ENCODE data around the gene ANO1. TPM values are rescaled to one million over a fixed set of nuclear protein-coding genes. Genes with fewer than 3 reads are reported as not detected.

The ANO1 gene
- total RNA-seq, 1 donor from 2014 or later, result 14.9 TPM

DNA sequence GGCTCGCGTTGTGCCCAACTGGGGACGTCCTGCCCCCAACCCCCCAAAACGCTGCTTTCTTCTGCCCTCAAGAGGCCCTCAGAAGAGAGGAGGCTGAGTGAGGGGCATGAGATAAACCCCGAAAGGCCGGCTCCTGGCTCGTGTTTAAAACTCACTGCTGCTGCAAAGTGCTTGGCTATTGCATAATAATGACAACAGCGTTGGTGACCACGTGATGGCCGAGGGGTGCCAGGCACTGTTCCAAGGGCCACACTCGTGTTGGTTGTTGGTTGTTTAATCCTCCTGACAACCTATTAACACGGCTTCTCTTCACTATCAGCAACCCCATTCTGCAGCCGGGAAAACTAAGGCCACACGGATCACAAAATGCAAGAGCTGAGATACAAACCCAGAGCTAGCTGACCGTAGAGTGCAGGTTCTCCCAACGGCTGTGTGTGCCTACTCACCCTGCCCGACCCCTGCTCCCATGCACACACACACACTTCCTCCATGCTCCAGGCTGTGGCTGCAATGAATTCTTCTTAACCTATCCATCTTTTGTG lies 51.0 kb downstream of the ANO1 start:
- H3K27ac Mint-ChIP-seq, result no peak overlapping the region

DNA sequence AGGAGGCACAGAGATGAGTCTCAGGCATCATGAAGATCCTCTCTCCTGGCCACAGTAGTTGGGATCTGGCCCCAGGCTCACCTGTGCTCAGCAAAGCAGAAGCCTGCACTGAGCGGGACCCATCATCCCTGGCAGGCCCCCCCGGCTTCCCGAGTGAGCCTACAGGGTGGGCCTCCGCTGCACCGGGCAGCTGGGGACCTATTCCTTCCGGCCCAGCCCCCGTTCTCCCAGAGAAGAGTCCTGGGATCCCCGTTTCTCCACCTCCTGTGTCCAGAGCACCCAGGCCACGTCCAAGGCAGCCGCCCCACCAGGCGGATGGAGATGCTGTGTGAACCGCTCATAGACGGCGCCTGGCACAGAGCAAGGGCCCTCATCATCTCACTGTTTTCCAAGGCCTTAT lies 52.5 kb downstream of the ANO1 start:
- H3K36me3 Mint-ChIP-seq, result no peaks in the 10 kb centered on the region
- peaks cover 5% of the 10 kb centered on the region for H3K27me3 Mint-ChIP-seq
- DNase-seq (ENCODE audit: extremely low spot score, unreplicated experiment), result no peak
- H3K4me1 Mint-ChIP-seq (ENCODE audit: unreplicated experiment), result peaks cover 4% of the 10 kb centered on the region
- no peak overlapping the region for H3K27ac Mint-ChIP-seq
- TF ChIP-seq, protein P1, sequence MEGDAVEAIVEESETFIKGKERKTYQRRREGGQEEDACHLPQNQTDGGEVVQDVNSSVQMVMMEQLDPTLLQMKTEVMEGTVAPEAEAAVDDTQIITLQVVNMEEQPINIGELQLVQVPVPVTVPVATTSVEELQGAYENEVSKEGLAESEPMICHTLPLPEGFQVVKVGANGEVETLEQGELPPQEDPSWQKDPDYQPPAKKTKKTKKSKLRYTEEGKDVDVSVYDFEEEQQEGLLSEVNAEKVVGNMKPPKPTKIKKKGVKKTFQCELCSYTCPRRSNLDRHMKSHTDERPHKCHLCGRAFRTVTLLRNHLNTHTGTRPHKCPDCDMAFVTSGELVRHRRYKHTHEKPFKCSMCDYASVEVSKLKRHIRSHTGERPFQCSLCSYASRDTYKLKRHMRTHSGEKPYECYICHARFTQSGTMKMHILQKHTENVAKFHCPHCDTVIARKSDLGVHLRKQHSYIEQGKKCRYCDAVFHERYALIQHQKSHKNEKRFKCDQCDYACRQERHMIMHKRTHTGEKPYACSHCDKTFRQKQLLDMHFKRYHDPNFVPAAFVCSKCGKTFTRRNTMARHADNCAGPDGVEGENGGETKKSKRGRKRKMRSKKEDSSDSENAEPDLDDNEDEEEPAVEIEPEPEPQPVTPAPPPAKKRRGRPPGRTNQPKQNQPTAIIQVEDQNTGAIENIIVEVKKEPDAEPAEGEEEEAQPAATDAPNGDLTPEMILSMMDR (conservative IDR thresholded peaks at IDR 0.05), result no peak
- no peak overlapping the region for H3K4me3 Mint-ChIP-seq
- no peaks in the 10 kb centered on the region for H3K9me3 Mint-ChIP-seq

More for the DNA sequence above, 51.0 kb downstream of the ANO1 start:
- Mint-ChIP-seq H3K9me3 (no peaks in the 10 kb centered on the region), H3K36me3 (no peaks in the 10 kb centered on the region), H3K4me1 (ENCODE audit: unreplicated experiment) (peaks cover 8% of the 10 kb centered on the region), H3K27me3 (peaks cover 8% of the 10 kb centered on the region), H3K4me3 (no peak overlapping the region)
- TF ChIP-seq, protein P1 (conservative IDR thresholded peaks at IDR 0.05), result no peak
- DNase-seq (ENCODE audit: extremely low spot score, unreplicated experiment), result no peak

DNA sequence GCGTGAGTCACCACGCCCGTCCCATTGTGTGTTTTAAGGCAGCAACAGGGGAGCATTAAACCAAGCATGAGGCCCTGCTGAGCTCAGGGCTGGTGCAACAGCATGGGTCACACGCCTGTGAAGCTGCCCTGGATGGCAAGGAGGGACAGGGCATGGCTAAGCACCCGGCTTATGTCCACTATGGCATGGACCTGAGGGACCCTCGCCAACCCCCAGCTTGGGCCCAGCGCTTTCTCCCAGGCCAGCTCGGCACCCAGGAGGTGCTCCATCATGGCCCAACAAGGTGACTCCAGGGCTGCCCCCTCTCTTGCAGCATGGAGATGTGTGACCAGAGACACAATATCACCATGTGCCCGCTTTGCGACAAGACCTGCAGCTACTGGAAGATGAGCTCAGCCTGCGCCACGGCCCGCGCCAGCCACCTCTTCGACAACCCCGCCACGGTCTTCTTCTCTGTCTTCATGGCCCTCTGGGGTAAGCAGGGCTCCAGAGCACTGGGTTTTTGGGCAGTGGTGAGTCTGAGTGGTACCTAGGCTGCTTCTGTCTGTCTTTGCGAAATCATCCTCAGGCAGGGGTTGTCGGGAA lies 53.6 kb downstream of the ANO1 start:
- Mint-ChIP-seq H3K9me3 (no peaks in the 10 kb centered on the region), H3K27me3 (no peaks in the 10 kb centered on the region), H3K4me3 (no peak overlapping the region), H3K27ac (no peak overlapping the region), H3K36me3 (no peaks in the 10 kb centered on the region), H3K4me1 (ENCODE audit: unreplicated experiment) (peaks cover 4% of the 10 kb centered on the region)
- no peak for DNase-seq (ENCODE audit: extremely low spot score, unreplicated experiment)
- TF ChIP-seq, protein P1 (conservative IDR thresholded peaks at IDR 0.05), result no peak

DNA sequence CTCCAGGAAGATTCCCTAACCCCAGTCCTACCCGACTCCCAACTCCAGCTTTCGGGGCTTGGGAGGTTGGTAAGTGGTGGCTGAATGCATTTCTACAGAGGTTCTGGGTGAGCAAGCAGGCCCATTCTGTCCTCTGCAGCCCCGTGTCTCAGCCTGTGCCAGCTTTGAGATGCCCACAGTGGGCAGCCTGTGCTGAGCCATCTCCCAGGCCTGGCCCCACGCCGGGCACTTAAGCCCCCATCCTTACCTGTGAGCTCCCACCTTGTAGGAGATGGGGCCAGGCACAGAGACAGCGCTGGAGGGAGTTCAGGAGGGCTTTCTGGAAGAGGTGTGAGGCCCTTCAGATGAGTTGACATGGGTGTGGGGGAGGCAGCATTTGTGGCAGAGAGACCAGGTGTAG lies 54.5 kb downstream of the ANO1 start:
- no peaks in the 10 kb centered on the region for H3K9me3 Mint-ChIP-seq
- TF ChIP-seq, protein P1 (conservative IDR thresholded peaks at IDR 0.05), result no peak
- no peaks in the 10 kb centered on the region for H3K36me3 Mint-ChIP-seq
- no peak for DNase-seq (ENCODE audit: extremely low spot score, unreplicated experiment)
- H3K27me3 Mint-ChIP-seq, result no peaks in the 10 kb centered on the region
- no peak overlapping the region for H3K27ac Mint-ChIP-seq
- no peak overlapping the region for H3K4me3 Mint-ChIP-seq
- H3K4me1 Mint-ChIP-seq (ENCODE audit: unreplicated experiment), result peaks cover 3% of the 10 kb centered on the region

DNA sequence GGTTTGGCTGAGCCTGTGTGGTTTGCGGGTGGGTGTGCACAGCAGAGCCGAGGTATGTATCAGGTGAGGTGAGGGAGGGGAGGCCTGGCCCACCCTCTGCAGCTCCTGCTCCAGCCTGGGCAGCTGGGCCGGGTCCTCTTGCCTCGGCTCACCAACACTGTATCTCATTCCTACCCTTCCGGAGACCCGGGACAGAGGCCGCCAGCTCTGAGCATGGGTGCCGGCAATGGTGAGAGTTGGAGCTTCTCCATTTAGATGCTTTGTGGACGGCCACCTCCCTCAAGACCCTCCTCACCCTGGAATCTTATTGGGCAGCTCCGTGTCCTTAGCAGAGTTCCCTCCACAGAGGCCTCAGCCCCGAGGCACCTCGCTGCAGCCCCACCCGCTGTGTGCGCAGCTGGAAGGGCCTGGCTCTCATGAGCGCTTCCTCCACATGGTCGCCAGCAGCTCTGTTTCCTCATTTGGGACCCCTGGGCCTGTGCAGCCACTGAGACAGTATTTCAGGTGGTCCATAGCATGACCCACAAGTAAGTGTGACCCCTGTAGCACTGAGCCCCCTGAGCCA lies 55.7 kb downstream of the ANO1 start:
- TF ChIP-seq, protein P1 (conservative IDR thresholded peaks at IDR 0.05), result no peak
- H3K27ac Mint-ChIP-seq, result no peak overlapping the region
- no peaks in the 10 kb centered on the region for H3K36me3 Mint-ChIP-seq
- H3K4me1 Mint-ChIP-seq (ENCODE audit: unreplicated experiment), result no peaks in the 10 kb centered on the region
- no peak overlapping the region for H3K4me3 Mint-ChIP-seq
- no peaks in the 10 kb centered on the region for H3K9me3 Mint-ChIP-seq
- no peak for DNase-seq (ENCODE audit: extremely low spot score, unreplicated experiment)
- H3K27me3 Mint-ChIP-seq, result no peaks in the 10 kb centered on the region
